Prostate gland (tissue), 2 donors: ENCODE measurements around the gene SH2D3C.

Experiments used
- CTCF ChIP-seq, 4 experiments: fragments of 200-600 bp in 2 of 4; fragments of 450-650 bp in 2 of 4; sonication (generic) in 2 of 4; IDR thresholded peaks; 1 replicate in 3 of 4; 2 replicates in 1 of 4; pipeline ENCODE4 v1.5.1; 2016 to 2019; ENCODE audit warnings: antibody characterized with exemption in 4 of 4, mild to moderate bottlenecking in 2 of 4, moderate library complexity in 2 of 4
- POLR2A ChIP-seq: fragments of 450-650 bp; IDR thresholded peaks from one replicate; pipeline ENCODE4 v1.6.1; 2016; ENCODE audit warnings: antibody characterized with exemption, mild to moderate bottlenecking
- POLR2AphosphoS5 ChIP-seq: sonication (generic); formaldehyde crosslinking; IDR thresholded peaks from one replicate; pipeline ENCODE4 v1.6.1; 2017; ENCODE audit warnings: antibody characterized with exemption

- no peak for TF ChIP-seq CTCF (IDR thresholded peaks at IDR 0.05)
- TF ChIP-seq POLR2A = no peak
- no peak for TF ChIP-seq POLR2AphosphoS5
Observed at GRCh38 chr9:127789179-127789578, 10.7 kb upstream of the SH2D3C start.
